Measurements from ENCODE around the gene ESYT2. TPM values are rescaled to one million over a fixed set of nuclear protein-coding genes. Genes with fewer than 3 reads are reported as not detected.

The ESYT2 gene
- total and polyA plus RNA-seq, 2 of the 4 experiments (the other 2 are of a cell fraction) = 26.7 to 69.9 TPM

DNA sequence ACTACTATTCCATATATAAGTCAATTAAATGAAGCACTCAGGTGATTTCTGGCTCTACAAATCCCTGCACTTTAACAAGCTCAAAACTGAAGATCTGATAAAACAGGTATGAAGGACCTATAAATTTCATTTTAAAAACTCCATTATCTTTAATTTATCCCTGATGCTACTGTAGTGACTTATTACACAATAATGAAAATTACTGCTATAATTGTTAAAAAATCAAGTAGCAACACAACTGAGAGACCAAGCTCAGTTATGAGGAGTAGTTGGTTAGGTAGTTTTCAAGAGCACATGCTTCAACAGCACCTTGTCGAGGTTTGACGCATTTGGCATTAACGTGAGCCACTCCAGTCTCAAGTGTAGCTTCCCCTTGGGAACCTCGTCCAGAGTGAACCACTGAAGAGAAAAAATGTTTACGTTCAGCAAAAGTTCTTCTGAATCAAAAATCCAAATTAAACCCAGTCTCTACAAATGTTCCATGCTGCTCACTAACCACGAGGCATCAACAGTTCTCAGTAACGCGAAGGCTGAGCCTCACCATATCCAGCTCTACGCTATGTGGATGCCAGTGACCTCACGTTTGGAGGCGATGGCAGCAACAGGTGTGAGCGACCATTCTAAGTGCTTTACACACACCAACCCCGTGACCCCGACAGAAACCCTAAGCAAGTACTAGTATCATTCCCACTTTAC is 69.4 kb downstream of the ESYT2 start:
- in situ Hi-C loops (cut with MboI; ENCODE audit: low sequenced_read_pairs) = no loop called here
- no peak overlapping the region for H3K4me2 ChIP-seq (ENCODE audit: low read depth, low read length)
- H4K91ac ChIP-seq (ENCODE audit: insufficient read depth, low read depth, low read length) = no peak overlapping the region
- H4K5ac ChIP-seq (ENCODE audit: low read depth, low read length) = no peak overlapping the region
- no peaks in the 10 kb centered on the region for H3K9me3 ChIP-seq (ENCODE audit: control insufficient read depth, insufficient read depth, low read length)
- H2BK5ac ChIP-seq (ENCODE audit: low read depth, low read length, poor library complexity, severe bottlenecking) = no peak overlapping the region
- TF ChIP-seq CEBPB (IDR thresholded peaks at IDR 0.05; ENCODE audit: low read depth, low read length) (peak; percentile 32; the same call in 1 of the 2 replicates), FOS (IDR thresholded peaks at IDR 0.05; ENCODE audit: low read depth, low read length) (no peak)
- no peak overlapping the region for H3K23ac ChIP-seq (ENCODE audit: low read depth, low read length)
- BruUV-seq (replicated peaks) = no TSS peak
- no peak overlapping the region for H2BK20ac ChIP-seq (ENCODE audit: low read depth, low read length)
- H3K27ac ChIP-seq (ENCODE audit: insufficient read depth, low read length) = no peak overlapping the region
- H3K79me1 ChIP-seq (ENCODE audit: low read depth in 1 of 2, low read length in 2 of 2) = no peaks in the 10 kb centered on the region; a peak in 3 of 4 replicates
- no peak overlapping the region for H3K4me3 ChIP-seq (ENCODE audit: insufficient read depth, low read depth, low read length)
- WGBS, 2 experiments (ENCODE audit: extremely low coverage in 2 of 2, insufficient read length in 1 of 2) = 92% methylated on average over 8 of the region's 14 CpGs; no CpG with 5 or more reads in 1 of the 2 experiments
- H2AFZ ChIP-seq (replicated peaks; ENCODE audit: low read length, poor library complexity) = no peak overlapping the region
- intact Hi-C loops (cut with micrococcal nuclease) = no loop called here
- no peaks in the 10 kb centered on the region for H3K9me1 ChIP-seq (ENCODE audit: insufficient read depth, low read length)
- H4K8ac ChIP-seq (ENCODE audit: low read depth in 2 of 2, low read length in 2 of 2) = no peak overlapping the region
- ChIA-PET POLR2A (ENCODE audit: unreplicated experiment) (no interaction called here), CTCF (interaction anchor here (0.6 kb wide), 1 partner anchor 66 kb away, joined by 4 read pairs; no protein-coding TSS in a partner anchor)
- H2AK9ac ChIP-seq (replicated peaks; ENCODE audit: low read depth, low read length, poor library complexity) = no peak overlapping the region
- no peak overlapping the region for H3K14ac ChIP-seq (replicated peaks; ENCODE audit: low read depth, low read length)
- no peak overlapping the region for H3K18ac ChIP-seq (ENCODE audit: low read depth, low read length)
- H3K56ac ChIP-seq (ENCODE audit: extremely low read depth, insufficient read depth, low read length) = no peak overlapping the region
- H2BK120ac ChIP-seq (ENCODE audit: low read depth, low read length) = no peak overlapping the region
- dilution Hi-C loops (cut with HindIII; ENCODE audit: low sequenced_read_pairs, unreplicated experiment) = no loop called here
- H3K27me3 ChIP-seq (ENCODE audit: control insufficient read depth, insufficient read depth, low read length) = no peaks in the 10 kb centered on the region
- no peaks in the 10 kb centered on the region for H3K4me1 ChIP-seq (ENCODE audit: control insufficient read depth, insufficient read depth, low read length)
- peaks cover 49% of the 10 kb centered on the region for H3K36me3 ChIP-seq (ENCODE audit: control insufficient read depth, insufficient read depth, low read length)
- H3K9ac ChIP-seq (ENCODE audit: low read depth, low read length) = no peak overlapping the region
- H3K4ac ChIP-seq (ENCODE audit: low read depth, low read length) = no peak overlapping the region
- H2BK15ac ChIP-seq (ENCODE audit: low read depth, low read length) = no peak overlapping the region
- H2AK5ac ChIP-seq (ENCODE audit: low read depth, low read length) = no peak overlapping the region
- no peaks in the 10 kb centered on the region for H4K20me1 ChIP-seq (ENCODE audit: insufficient read depth, low read length)
- DNase-seq (no peak), ATAC-seq (ENCODE audit: low read depth) (no peak)
